HCT116 (cell line): ENCODE results near the gene HSD17B1. TPM values are rescaled to one million over a fixed set of nuclear protein-coding genes. Genes with fewer than 3 reads are reported as not detected.

Source experiments
- ATAC-seq: fragments of 200-7000 bp; cut with Tn5 transposase; 2 replicates; pipeline ENCODE4 v1.9.1; 2020; ENCODE audit warnings: mild to moderate bottlenecking, moderate library complexity
- BruUV-seq: library from RNA; stranded (reverse); fragments of 400-500 nt; replicated peaks from 2 replicates; lab custom pipeline; 2021; lab: Mats Ljungman, UMichigan
- CTCF ChIA-PET: fragments of 300-600 bp; sonication (Branson Sonifier 250); formaldehyde crosslinking; loops from one replicate; lab custom pipeline; 2021; ENCODE audit warnings: antibody characterized with exemption; lab: Charles Lee
- POLR2A ChIA-PET: fragments of 300-600, 350-600 bp; sonication (Branson Sonifier 250); formaldehyde crosslinking; loops from one replicate; lab custom pipeline; 2021; ENCODE audit warnings: antibody characterized with exemption; lab: Charles Lee
- RAD21 ChIA-PET, 2 experiments: fragments of 300-600 bp; sonication (Branson Sonifier 250); formaldehyde crosslinking; loops; one replicate each; lab custom pipeline; 2023; ENCODE audit warnings: low total read pairs in 2 of 2; ENCODE audit not compliant: uncharacterized antibody in 2 of 2, unreplicated experiment in 2 of 2, low non-redundant PET in 1 of 2; lab: Charles Lee
- DNase-seq: peaks from one replicate; pipeline ENCODE4 v3.0.0-alpha.2; 2010; ENCODE audit warnings: low read depth, low spot score
- H2AFZ ChIP-seq: fragments of 200-600 bp; shearing (Covaris generic), sonication (generic); 2 replicates; pipeline ENCODE4 v1.6.1; 2017; ENCODE audit warnings: low read depth, mixed run types, mixed read lengths, antibody characterized with exemption, low read length; ENCODE audit not compliant: poor library complexity, severe bottlenecking
- H3K27ac ChIP-seq: 2 replicates; pipeline ENCODE4 v1.5.1; 2012; ENCODE audit warnings: low read depth, low read length
- H3K27me3 ChIP-seq: fragments of 200-600 bp; sonication (generic); 2 replicates; pipeline ENCODE4 v1.6.1; 2016; ENCODE audit warnings: mixed run types, low read length, mixed read lengths; ENCODE audit not compliant: insufficient read depth
- H3K36me3 ChIP-seq, 2 experiments: fragments of 200-500 bp in 1 of 2; fragments of 200-600 bp in 1 of 2; sonication (Bioruptor generic) in 1 of 2; sonication (generic) in 1 of 2; 2 replicates each; pipeline versions ENCODE4 v1.5.1 to v1.6.1; 2014 to 2016; ENCODE audit warnings: low read length in 2 of 2, inconsistent platforms in 1 of 2, mixed read lengths in 1 of 2, mixed run types in 1 of 2; ENCODE audit not compliant: insufficient read depth in 2 of 2, control insufficient read depth in 1 of 2
- H3K4me1 ChIP-seq, 2 experiments: fragments of 200-600 bp in 1 of 2; sonication (generic) in 1 of 2; 2 replicates each; pipeline versions ENCODE4 v1.5.1 to v1.6.1; 2012 to 2017; ENCODE audit warnings: low read length in 2 of 2, inconsistent platforms in 1 of 2, mild to moderate bottlenecking in 1 of 2, mixed read lengths in 1 of 2, mixed run types in 1 of 2, moderate library complexity in 1 of 2; ENCODE audit not compliant: insufficient read depth in 2 of 2, control insufficient read depth in 1 of 2
- H3K4me2 ChIP-seq: fragments of 200-600 bp; sonication (generic); 2 replicates; pipeline ENCODE4 v1.6.1; 2017; ENCODE audit warnings: mixed run types, low read length, mixed read lengths
- H3K4me3 ChIP-seq, 2 experiments: fragments of 200-600 bp in 1 of 2; sonication (generic) in 1 of 2; replicated peaks in 1 of 2; 2 replicates each; pipeline ENCODE4 v1.5.1; 2011 to 2016; ENCODE audit warnings: low read length in 2 of 2, control low read depth in 1 of 2, low read depth in 1 of 2, mild to moderate bottlenecking in 1 of 2, mixed read lengths in 1 of 2, mixed run types in 1 of 2
- H3K79me2 ChIP-seq: fragments of 200-600 bp; sonication (generic); 2 replicates; pipeline ENCODE4 v1.6.1; 2017; ENCODE audit warnings: mild to moderate bottlenecking, mixed run types, low read length, moderate library complexity, mixed read lengths; ENCODE audit not compliant: insufficient read depth
- H3K9ac ChIP-seq: fragments of 200-600 bp; sonication (generic); 2 replicates; pipeline ENCODE4 v1.6.1; 2016; ENCODE audit warnings: low read length, mixed read lengths
- H3K9me2 ChIP-seq: fragments of 200-600 bp; sonication (generic), shearing (Covaris generic); 2 replicates; pipeline ENCODE4 v1.6.1; 2017; ENCODE audit warnings: mixed run types, mild to moderate bottlenecking, moderate library complexity; ENCODE audit not compliant: insufficient read depth
- H3K9me3 ChIP-seq, 2 experiments: fragments of 200-500 bp in 1 of 2; fragments of 200-600 bp in 1 of 2; sonication (Bioruptor generic) in 1 of 2; sonication (generic) in 1 of 2; 2 replicates each; pipeline ENCODE4 v1.6.1; 2014 to 2017; ENCODE audit warnings: low read length in 2 of 2, mixed read lengths in 2 of 2, inconsistent platforms in 1 of 2, low read depth in 1 of 2, mild to moderate bottlenecking in 1 of 2, mixed run types in 1 of 2, moderate library complexity in 1 of 2; ENCODE audit not compliant: control insufficient read depth in 1 of 2, insufficient read depth in 1 of 2
- H4K20me1 ChIP-seq: fragments of 200-600 bp; sonication (generic), shearing (Covaris generic); 2 replicates; pipeline ENCODE4 v1.6.1; 2017; ENCODE audit warnings: mixed run types, mild to moderate bottlenecking, moderate library complexity; ENCODE audit not compliant: insufficient read depth
- ELF1 ChIP-seq: IDR thresholded peaks from 2 replicates; pipeline ENCODE4 v1.6.1; 2012; ENCODE audit warnings: low read depth, borderline replicate concordance
- EZH2 ChIP-seq: fragments of 200-600 bp; sonication (generic); IDR thresholded peaks from 2 replicates; pipeline ENCODE4 v1.6.1; 2017; ENCODE audit warnings: antibody characterized with exemption, mixed run types
- EZH2phosphoT487 ChIP-seq: fragments of 200-600 bp; IDR thresholded peaks from 2 replicates; pipeline ENCODE4 v1.6.1; 2018; ENCODE audit warnings: antibody characterized with exemption, borderline replicate concordance
- MAX ChIP-seq: IDR thresholded peaks from 2 replicates; pipeline ENCODE4 v1.6.1; 2012
- POLR2A ChIP-seq: IDR thresholded peaks from 2 replicates; pipeline ENCODE4 v1.7.0; 2011; ENCODE audit warnings: borderline replicate concordance; ENCODE audit not compliant: insufficient read depth, insufficient read length; ENCODE audit errors: extremely low read depth
- SP1 ChIP-seq: IDR thresholded peaks from 2 replicates; pipeline ENCODE4 v1.6.1; 2012; ENCODE audit warnings: low read depth
- ZFX ChIP-seq: fragments of 450-650 bp; IDR thresholded peaks from 2 replicates; pipeline ENCODE4 v1.6.1; 2017
- ZNF274 ChIP-seq: fragments of 200-500 bp; sonication (Bioruptor generic); IDR thresholded peaks from 2 replicates; pipeline ENCODE4 v1.6.1; 2014; ENCODE audit warnings: mild to moderate bottlenecking, low read depth, low read length, inconsistent platforms
- intact Hi-C: fragments of 100-400 bp; cut with micrococcal nuclease; formaldehyde crosslinking; loops from 2 replicates; pipeline ENCODE4 v1.10.0; 2022
- total RNA-seq: library from RNA; stranded (reverse); gene quantifications from one replicate; pipeline ENCODE4 v1.2.1, GENCODE V29; 2021; ENCODE audit not compliant: unreplicated experiment
- TF ChIP-seq, protein P1 (sequence below), 3 experiments: fragments of 200-600 bp in 1 of 3; sonication (generic) in 1 of 3; IDR thresholded peaks in 2 of 3; conservative IDR thresholded peaks in 1 of 3; 2 replicates each; pipeline ENCODE4 v1.5.1; 2012 to 2017; ENCODE audit warnings: low read depth in 2 of 3, low read length in 2 of 3, antibody characterized with exemption in 1 of 3, borderline replicate concordance in 1 of 3, control low read depth in 1 of 3, mild to moderate bottlenecking in 1 of 3, mixed read lengths in 1 of 3, mixed run types in 1 of 3, moderate library complexity in 1 of 3; ENCODE audit not compliant: insufficient read depth in 1 of 3

The HSD17B1 gene
- total RNA-seq, 1 experiment from 2014 or later, result 1.4 TPM

- no peak overlapping the region for H3K4me3 ChIP-seq
- H3K4me2 ChIP-seq, result no peak overlapping the region
- no peak overlapping the region for H3K27ac ChIP-seq
- H3K9me2 ChIP-seq, result no peaks in the 10 kb centered on the region
- POLR2A ChIA-PET, result no interaction called here
- BruUV-seq, result no TSS peak
- ATAC-seq, result no peak
- DNase-seq, result no peak
- intact Hi-C loops, result loop anchor here (5.0 to 10.0 kb wide), 2 partner anchors 409 to 501 kb away; partner anchors contain the start of gene NKIRAS2
- H3K9me3 ChIP-seq, result no peaks in the 10 kb centered on the region
- no peak for TF ChIP-seq EZH2
- no peak for TF ChIP-seq MAX
- no peak for TF ChIP-seq EZH2phosphoT487
- no peak for TF ChIP-seq ZFX
- no peak for TF ChIP-seq SP1
- TF ChIP-seq ZNF274, result no peak
- no peak for TF ChIP-seq ELF1
- TF ChIP-seq POLR2A, result no peak
- TF ChIP-seq, protein P1, sequence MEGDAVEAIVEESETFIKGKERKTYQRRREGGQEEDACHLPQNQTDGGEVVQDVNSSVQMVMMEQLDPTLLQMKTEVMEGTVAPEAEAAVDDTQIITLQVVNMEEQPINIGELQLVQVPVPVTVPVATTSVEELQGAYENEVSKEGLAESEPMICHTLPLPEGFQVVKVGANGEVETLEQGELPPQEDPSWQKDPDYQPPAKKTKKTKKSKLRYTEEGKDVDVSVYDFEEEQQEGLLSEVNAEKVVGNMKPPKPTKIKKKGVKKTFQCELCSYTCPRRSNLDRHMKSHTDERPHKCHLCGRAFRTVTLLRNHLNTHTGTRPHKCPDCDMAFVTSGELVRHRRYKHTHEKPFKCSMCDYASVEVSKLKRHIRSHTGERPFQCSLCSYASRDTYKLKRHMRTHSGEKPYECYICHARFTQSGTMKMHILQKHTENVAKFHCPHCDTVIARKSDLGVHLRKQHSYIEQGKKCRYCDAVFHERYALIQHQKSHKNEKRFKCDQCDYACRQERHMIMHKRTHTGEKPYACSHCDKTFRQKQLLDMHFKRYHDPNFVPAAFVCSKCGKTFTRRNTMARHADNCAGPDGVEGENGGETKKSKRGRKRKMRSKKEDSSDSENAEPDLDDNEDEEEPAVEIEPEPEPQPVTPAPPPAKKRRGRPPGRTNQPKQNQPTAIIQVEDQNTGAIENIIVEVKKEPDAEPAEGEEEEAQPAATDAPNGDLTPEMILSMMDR (IDR thresholded peaks at IDR 0.05 in 2 of 3, conservative IDR thresholded peaks at IDR 0.05 in 1 of 3; ENCODE audit: borderline replicate concordance in 1 of 3, insufficient read depth in 1 of 3, low read depth in 2 of 3, low read length in 2 of 3), result no peak
- TF ChIP-seq, all 23 proteins: peak for 0
- CTCF ChIA-PET, result interaction anchor here (1.5 kb wide), 1 partner anchor 119 kb away, joined by 14 read pairs; no protein-coding TSS in a partner anchor
- peaks cover 26 to 67% of the 10 kb centered on the region in 2 experiments for H3K4me1 ChIP-seq
- no peak overlapping the region for H2AFZ ChIP-seq
- no peak overlapping the region for H3K9ac ChIP-seq
- no peaks in the 10 kb centered on the region for H4K20me1 ChIP-seq
- no peaks in the 10 kb centered on the region for H3K79me2 ChIP-seq
- peaks cover 3 to 5% of the 10 kb centered on the region in 2 experiments; a peak in 2 of 4 replicates for H3K36me3 ChIP-seq
- H3K27me3 ChIP-seq, result no peaks in the 10 kb centered on the region
- RAD21 ChIA-PET, result interaction anchor here in 1 of 2 experiments (2.0 kb wide), 1 partner anchor 8 kb away, joined by 6 read pairs; no protein-coding TSS in a partner anchor
These were observed 26.7 kb upstream of the HSD17B1 start for GRCh38 chr17:42526031-42526444.
